ENCODE data around the gene KRTAP19-6. TPM values are rescaled to one million over a fixed set of nuclear protein-coding genes. Genes with fewer than 3 reads are reported as not detected.

Gene KRTAP19-6, protein sequence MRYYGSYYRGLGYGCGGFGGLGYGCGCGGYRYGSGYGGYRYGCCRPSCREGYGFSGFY
- not detected for total RNA-seq

DNA sequence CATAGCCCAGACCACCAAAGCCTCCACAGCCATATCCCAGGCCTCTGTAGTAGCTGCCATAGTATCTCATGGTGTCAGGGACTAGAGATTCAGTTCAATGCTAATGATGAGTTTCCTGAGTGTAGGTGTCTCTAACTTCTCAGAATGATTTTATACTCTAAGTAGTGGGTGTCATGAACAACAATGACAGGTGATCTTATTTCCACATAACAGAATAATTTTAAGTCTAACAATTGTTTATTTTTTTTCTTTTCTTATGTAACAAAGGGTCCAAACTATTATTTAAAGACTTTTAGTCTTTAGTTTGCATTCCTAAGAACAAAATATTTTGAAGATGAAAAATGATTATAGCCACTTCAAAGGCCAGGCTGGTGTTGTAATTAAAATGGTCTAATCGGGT is at the start of gene KRTAP19-6:
KRTAP19-6 (minus strand) TSS at position 101 of the 400 bp plus-strand sequence; CDS start at position 70, 31 bp downstream.
- ChIA-PET POLR2A (no interaction called here), CTCF (no interaction called here)
- H3K4me1 Mint-ChIP-seq, result no peaks in the 10 kb centered on the region
- no peak within 1 kb of the TSS for H3K4me3 Mint-ChIP-seq
- H3K27ac Mint-ChIP-seq, result no peak within 1 kb of the TSS
- H3K27me3 Mint-ChIP-seq, result no peaks in the 10 kb centered on the region
- no peaks in the 10 kb centered on the region for H3K36me3 Mint-ChIP-seq (ENCODE audit: low read depth)
- H3K9me3 Mint-ChIP-seq, result no peaks in the 10 kb centered on the region
- DNase-seq, result no peak

DNA sequence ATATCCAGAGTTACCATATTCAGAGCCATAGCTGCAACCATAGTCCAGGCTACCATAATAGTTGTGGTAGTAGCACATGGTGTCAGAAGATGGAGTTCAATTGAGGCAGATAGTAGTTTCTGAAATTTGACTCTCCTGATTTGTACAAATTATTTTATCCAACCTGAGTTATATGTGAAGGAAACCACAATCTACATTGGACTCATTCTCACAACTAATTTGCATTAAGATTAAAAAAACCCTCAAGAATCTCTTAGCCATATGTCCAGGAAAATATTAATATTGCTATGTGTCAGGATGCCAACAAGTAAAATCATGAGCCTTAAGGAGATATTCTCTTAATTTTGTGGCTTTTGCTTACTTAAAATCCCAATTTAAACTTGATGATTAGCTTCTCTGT is 48.6 kb upstream of the KRTAP19-6 start, which contains the start of gene KRTAP22-2:
KRTAP22-2 (minus strand) TSS at position 101 of the 400 bp plus-strand sequence.
- H3K9me3 Mint-ChIP-seq, result no peaks in the 10 kb centered on the region
- no peaks in the 10 kb centered on the region for H3K36me3 Mint-ChIP-seq (ENCODE audit: low read depth)
- H3K27ac Mint-ChIP-seq, result no peak within 1 kb of the TSS
- ChIA-PET CTCF (no interaction called here), POLR2A (interaction anchor here (0.7 kb wide), 1 partner anchor 58 kb away, joined by 3 read pairs; no protein-coding TSS in a partner anchor)
- no peaks in the 10 kb centered on the region for H3K27me3 Mint-ChIP-seq
- DNase-seq, result no peak
- H3K4me3 Mint-ChIP-seq, result no peak within 1 kb of the TSS
- no peaks in the 10 kb centered on the region for H3K4me1 Mint-ChIP-seq

DNA sequence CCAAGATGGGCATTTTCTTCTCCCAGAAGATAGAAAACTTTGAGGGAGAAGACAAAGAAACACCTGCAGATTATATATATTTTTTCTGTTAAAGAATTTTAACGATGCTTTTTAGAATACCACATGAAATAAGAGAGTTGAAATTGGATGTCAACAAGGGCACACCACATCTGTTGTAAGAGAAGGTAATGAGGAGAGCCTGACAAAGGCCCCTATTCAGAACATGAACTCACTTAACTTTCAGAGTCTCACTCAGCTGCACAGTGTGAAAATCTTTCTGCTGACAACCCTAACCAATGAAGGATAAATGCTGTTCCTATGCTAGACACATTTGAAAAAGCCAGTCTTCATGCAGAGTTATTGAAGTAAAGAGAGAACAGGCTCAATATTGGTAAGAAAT is 41.2 kb upstream of the KRTAP19-6 start:
- Mint-ChIP-seq H3K4me3 (no peak overlapping the region), H3K9me3 (no peaks in the 10 kb centered on the region), H3K27ac (no peak overlapping the region), H3K27me3 (peaks cover 2% of the 10 kb centered on the region), H3K36me3 (ENCODE audit: low read depth) (no peaks in the 10 kb centered on the region), H3K4me1 (no peaks in the 10 kb centered on the region)
- DNase-seq, result no peak
- CTCF ChIA-PET, result no interaction called here
- POLR2A ChIA-PET, result no interaction called here

DNA sequence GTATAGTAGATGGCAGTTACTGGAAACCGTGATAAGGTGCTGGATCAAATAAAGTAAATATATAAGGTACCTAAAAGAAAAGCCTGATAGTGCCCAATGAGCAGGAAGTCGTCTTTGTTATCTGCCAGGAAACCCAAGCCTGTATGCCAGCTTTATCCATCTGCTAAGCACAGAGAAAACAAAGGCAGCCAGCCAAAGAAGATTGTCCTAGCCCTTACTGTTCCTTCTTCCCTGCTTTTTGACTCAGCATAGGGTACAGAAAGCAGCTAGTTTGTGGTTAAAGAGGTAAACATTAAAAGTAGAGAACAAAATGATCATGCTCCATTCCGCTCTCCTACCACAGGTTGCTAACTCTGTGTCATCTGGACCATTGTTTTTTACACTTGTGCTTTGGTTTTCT is 38.5 kb upstream of the KRTAP19-6 start:
- H3K27ac Mint-ChIP-seq, result no peak overlapping the region
- no peaks in the 10 kb centered on the region for H3K36me3 Mint-ChIP-seq (ENCODE audit: low read depth)
- H3K27me3 Mint-ChIP-seq, result peaks cover 2% of the 10 kb centered on the region
- no peak for DNase-seq
- H3K4me3 Mint-ChIP-seq, result no peak overlapping the region
- ChIA-PET POLR2A (no interaction called here), CTCF (no interaction called here)
- H3K9me3 Mint-ChIP-seq, result no peaks in the 10 kb centered on the region
- no peaks in the 10 kb centered on the region for H3K4me1 Mint-ChIP-seq

DNA sequence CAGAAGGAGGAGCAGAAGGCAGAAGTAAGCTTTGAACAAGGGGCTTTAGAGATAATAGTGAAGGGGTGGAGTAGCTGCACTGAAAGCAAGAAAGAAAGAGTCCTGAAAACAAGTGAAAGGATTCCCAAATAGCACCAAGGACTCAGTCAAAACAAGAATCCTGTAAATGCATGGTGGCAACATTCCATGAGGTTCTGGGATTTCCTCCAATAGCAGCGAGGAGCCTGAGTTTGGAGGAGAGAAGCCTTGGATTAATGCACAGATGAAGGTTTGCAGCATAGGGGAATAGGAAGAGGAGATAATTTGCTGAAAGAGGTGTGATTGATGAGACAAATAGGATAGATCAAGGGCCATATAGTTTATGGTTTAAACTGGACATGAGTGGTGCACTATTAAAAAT is 37.7 kb upstream of the KRTAP19-6 start:
- ChIA-PET POLR2A (no interaction called here), CTCF (no interaction called here)
- H3K4me1 Mint-ChIP-seq, result no peaks in the 10 kb centered on the region
- H3K4me3 Mint-ChIP-seq, result no peak overlapping the region
- no peaks in the 10 kb centered on the region for H3K36me3 Mint-ChIP-seq (ENCODE audit: low read depth)
- H3K9me3 Mint-ChIP-seq, result no peaks in the 10 kb centered on the region
- no peak overlapping the region for H3K27ac Mint-ChIP-seq
- no peak for DNase-seq
- H3K27me3 Mint-ChIP-seq, result peaks cover 2% of the 10 kb centered on the region

DNA sequence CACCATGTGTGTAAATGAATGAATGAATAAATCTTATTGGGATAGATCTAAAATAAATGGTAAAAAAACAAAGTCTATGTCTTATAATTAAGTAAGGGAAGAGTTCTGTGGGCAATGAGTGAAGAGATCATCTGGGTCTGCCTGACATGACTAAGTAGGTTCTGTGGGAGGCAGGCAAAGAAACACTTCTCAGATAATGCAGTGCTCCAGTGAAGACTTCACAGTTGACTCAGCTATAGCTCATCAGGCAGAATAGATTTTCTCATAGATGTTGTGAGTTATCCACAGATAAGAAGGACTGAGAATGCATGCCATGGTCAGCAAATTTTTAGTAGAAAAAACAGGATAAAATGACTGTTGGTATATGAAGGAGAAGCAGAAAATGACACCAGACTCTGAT is 36.1 kb upstream of the KRTAP19-6 start:
- Mint-ChIP-seq H3K36me3 (ENCODE audit: low read depth) (no peaks in the 10 kb centered on the region), H3K9me3 (no peaks in the 10 kb centered on the region), H3K4me1 (no peaks in the 10 kb centered on the region), H3K27me3 (peaks cover 2% of the 10 kb centered on the region), H3K27ac (no peak overlapping the region), H3K4me3 (no peak overlapping the region)
- ChIA-PET CTCF (no interaction called here), POLR2A (no interaction called here)
- no peak for DNase-seq

DNA sequence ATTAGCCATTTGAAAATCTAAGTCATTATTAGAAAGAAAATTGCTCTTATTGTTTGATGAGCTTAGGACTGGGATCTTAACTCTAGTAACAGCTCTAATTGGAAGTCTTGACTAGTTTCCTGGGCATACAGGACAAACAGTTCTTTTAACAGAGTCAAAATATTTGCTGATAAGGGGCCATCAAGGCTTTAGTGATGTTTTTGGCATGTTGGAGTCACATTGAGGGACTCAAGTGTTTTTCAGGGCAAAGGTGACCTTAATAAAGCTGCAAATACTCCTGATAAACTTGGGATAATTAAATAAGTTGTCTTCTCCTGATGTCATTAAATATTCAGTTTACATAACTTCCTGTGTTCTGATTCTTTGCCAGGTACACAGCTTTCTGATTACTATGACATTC is 26.0 kb upstream of the KRTAP19-6 start:
- Mint-ChIP-seq H3K9me3 (no peaks in the 10 kb centered on the region), H3K27me3 (no peaks in the 10 kb centered on the region), H3K36me3 (ENCODE audit: low read depth) (no peaks in the 10 kb centered on the region), H3K27ac (no peak overlapping the region), H3K4me3 (no peak overlapping the region), H3K4me1 (no peaks in the 10 kb centered on the region)
- ChIA-PET CTCF (no interaction called here), POLR2A (no interaction called here)
- no peak for DNase-seq

DNA sequence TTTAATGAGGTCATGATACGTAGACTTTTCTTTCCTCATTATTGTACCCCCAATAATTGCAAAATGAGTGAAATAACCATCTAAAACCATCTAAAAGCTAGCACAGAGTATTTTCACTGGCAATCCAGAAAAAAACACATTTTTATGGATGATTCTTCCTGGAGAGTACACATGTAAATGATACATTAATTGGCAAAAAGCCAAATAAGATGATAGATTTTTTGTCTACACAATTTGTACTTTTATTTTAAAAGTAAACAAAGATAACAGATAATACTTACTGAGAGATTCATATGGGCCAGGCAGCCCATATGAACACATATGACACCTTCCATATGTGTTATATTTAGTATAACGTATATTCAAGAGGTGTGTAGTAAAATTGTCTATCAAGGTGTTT is 22.0 kb upstream of the KRTAP19-6 start:
- Mint-ChIP-seq H3K4me3 (no peak overlapping the region), H3K27ac (no peak overlapping the region), H3K4me1 (no peaks in the 10 kb centered on the region), H3K9me3 (no peaks in the 10 kb centered on the region), H3K36me3 (ENCODE audit: low read depth) (no peaks in the 10 kb centered on the region), H3K27me3 (no peaks in the 10 kb centered on the region)
- no peak for DNase-seq
- CTCF ChIA-PET, result no interaction called here
- POLR2A ChIA-PET, result no interaction called here

DNA sequence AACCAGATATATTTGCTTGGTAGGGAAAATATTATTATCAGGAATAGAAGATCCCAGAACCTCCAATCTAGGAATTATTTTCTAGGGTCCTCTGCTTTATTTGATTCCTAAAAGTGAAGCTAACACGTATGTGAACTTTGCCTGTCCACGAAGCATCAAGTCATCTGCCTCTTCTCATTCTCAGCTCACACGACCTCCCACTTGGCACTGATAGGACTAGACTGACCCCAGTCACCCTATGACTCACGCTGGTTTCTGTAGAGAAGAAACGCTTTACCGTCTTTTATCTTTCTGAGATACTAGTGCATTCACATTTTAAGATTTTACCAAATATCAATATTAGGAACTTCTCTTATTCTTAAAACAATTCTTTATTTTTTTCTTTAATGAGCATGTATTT is 21.4 kb upstream of the KRTAP19-6 start:
- no peaks in the 10 kb centered on the region for H3K9me3 Mint-ChIP-seq
- ChIA-PET POLR2A (no interaction called here), CTCF (no interaction called here)
- no peak overlapping the region for H3K4me3 Mint-ChIP-seq
- no peaks in the 10 kb centered on the region for H3K4me1 Mint-ChIP-seq
- no peak overlapping the region for H3K27ac Mint-ChIP-seq
- no peak for DNase-seq
- H3K36me3 Mint-ChIP-seq (ENCODE audit: low read depth), result no peaks in the 10 kb centered on the region
- no peaks in the 10 kb centered on the region for H3K27me3 Mint-ChIP-seq

DNA sequence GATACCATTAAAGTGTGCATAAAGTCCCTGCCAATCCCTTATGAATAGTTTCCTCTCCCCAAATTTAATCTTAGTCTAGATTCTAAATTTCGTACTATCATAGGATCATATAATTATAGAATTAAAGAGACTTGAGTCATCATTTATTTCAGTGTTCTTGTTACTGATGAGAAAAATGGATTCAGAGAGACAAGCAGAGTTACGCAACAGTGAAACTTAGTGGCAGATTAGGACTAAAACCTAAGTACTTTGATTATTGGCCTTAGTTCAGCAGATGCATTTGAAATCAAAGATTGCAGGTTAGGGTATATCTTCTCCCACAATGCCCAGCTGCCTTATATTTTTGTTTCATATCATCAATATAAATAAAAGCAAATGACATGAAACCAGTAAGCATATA is 20.3 kb upstream of the KRTAP19-6 start:
- Mint-ChIP-seq H3K4me3 (no peak overlapping the region), H3K9me3 (no peaks in the 10 kb centered on the region), H3K36me3 (ENCODE audit: low read depth) (no peaks in the 10 kb centered on the region), H3K4me1 (no peaks in the 10 kb centered on the region), H3K27ac (no peak overlapping the region), H3K27me3 (no peaks in the 10 kb centered on the region)
- no peak for DNase-seq
- ChIA-PET POLR2A (no interaction called here), CTCF (no interaction called here)

DNA sequence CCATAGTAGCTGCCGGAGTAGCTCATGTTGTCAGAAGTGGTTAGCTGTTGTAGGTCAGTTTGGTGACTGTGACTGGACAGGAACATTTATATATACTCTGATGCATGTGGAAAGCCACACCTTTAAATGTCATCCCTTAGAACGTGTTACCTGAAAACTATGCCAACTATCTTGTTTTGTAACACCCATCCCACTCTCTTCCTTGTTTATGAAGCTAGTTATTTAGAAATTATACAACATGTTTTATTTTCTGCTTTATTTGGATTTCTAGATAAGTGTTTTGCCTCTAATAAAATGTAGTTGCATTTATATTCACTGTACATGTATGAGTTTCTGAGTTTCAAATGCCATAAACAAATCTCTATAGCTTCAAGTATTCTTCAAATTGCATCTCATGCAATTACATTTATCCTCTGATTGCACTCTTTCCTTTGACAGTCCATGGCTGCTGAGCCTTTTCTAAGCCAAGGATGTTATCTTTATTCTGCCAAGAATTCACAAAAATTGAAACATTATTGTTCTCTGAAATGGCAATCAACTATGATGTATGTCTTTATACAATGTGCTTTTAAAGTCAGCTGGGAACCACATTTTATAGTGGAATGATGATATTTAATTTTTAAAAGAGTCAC is 19.7 kb upstream of the KRTAP19-6 start, which contains the start of gene KRTAP19-7:
KRTAP19-7 (minus strand) TSS at position 51 of the 632 bp plus-strand sequence; CDS start at position 26, 25 bp downstream.
- H3K27ac Mint-ChIP-seq, result no peak within 1 kb of the TSS
- no peaks in the 10 kb centered on the region for H3K9me3 Mint-ChIP-seq
- POLR2A ChIA-PET, result no interaction called here
- no peak within 1 kb of the TSS for H3K4me3 Mint-ChIP-seq
- no peaks in the 10 kb centered on the region for H3K4me1 Mint-ChIP-seq
- CTCF ChIA-PET, result no interaction called here
- no peak for DNase-seq
- no peaks in the 10 kb centered on the region for H3K36me3 Mint-ChIP-seq (ENCODE audit: low read depth)
- H3K27me3 Mint-ChIP-seq, result no peaks in the 10 kb centered on the region

DNA sequence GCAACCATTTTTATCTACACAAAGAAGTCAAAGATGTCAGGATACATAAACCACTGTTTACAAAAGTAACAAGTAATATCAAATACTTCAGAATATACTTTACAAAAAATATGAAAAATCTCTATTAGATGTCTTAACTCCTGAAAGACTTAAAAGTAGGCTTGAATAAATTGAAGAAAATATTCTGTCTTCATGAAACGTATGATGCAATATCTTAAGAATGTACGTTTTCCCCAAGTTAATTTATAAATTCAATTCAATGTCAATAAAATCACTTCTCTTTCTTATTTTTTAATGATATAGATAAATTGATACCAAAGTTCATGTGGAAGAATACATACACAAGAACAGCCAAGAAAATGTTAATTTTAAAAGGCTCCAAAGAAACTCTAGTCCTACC is 13.4 kb upstream of the KRTAP19-6 start:
- Mint-ChIP-seq H3K27me3 (no peaks in the 10 kb centered on the region), H3K36me3 (ENCODE audit: low read depth) (no peaks in the 10 kb centered on the region), H3K4me1 (no peaks in the 10 kb centered on the region), H3K9me3 (peaks cover 5% of the 10 kb centered on the region), H3K27ac (no peak overlapping the region), H3K4me3 (no peak overlapping the region)
- CTCF ChIA-PET, result no interaction called here
- POLR2A ChIA-PET, result no interaction called here
- no peak for DNase-seq

DNA sequence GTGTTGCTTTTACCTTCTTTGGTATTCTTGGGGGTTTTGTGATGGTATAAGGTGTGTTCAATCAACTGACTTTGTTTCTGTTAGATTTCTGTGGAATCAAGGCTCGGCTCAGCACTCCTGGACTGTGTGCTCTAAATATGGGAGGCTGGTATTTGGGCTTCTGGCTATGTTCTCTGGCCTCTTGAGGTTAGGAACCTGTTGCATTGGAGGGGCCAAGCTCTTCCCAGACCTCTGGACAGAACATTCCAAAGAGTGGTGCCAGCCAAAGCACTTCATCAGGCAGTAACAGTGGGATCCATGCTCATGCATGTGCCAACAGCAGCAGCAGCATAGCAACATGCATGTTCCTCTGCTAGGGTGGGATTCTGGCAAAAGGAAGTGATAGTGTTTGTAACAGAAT is 11.1 kb upstream of the KRTAP19-6 start:
- H3K27me3 Mint-ChIP-seq, result no peaks in the 10 kb centered on the region
- H3K4me1 Mint-ChIP-seq, result no peaks in the 10 kb centered on the region
- ChIA-PET CTCF (no interaction called here), POLR2A (no interaction called here)
- DNase-seq, result no peak
- H3K9me3 Mint-ChIP-seq, result peaks cover 6% of the 10 kb centered on the region
- H3K4me3 Mint-ChIP-seq, result no peak overlapping the region
- no peak overlapping the region for H3K27ac Mint-ChIP-seq
- H3K36me3 Mint-ChIP-seq (ENCODE audit: low read depth), result no peaks in the 10 kb centered on the region

DNA sequence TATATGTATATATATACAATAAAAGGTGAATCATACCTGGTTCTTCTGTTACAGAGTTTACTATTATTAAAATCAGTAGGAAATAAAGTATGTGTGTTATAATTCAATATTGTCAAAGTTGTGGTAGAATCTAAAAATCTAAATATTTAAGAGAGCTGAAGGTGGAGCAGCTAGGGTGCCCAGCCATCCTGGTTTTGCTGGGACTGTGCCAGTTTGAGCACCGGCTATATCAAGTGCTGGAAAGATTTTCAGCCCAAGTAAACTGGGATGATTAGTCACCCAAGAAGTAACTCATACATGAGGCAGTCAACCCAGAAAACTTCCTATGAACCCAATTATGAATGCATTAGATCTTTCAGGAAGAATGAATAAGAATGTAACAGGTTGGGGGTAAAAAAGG is 22.8 kb downstream of the KRTAP19-6 start:
- Mint-ChIP-seq H3K27me3 (no peaks in the 10 kb centered on the region), H3K4me1 (no peaks in the 10 kb centered on the region), H3K4me3 (no peak overlapping the region), H3K36me3 (ENCODE audit: low read depth) (no peaks in the 10 kb centered on the region), H3K27ac (no peak overlapping the region), H3K9me3 (no peaks in the 10 kb centered on the region)
- POLR2A ChIA-PET, result no interaction called here
- DNase-seq, result no peak
- CTCF ChIA-PET, result no interaction called here

Data from activated CD4-positive, alpha-beta T cell treated with anti-CD3 and anti-CD28 coated beads, Interleukin-2, amount 10 ng/mL, durations not matched to agents 7 days and 5 days (primary cell).